HCT116 (cell line): Measurements from ENCODE around the gene TRRAP. TPM values are rescaled to one million over a fixed set of nuclear protein-coding genes. Genes with fewer than 3 reads are reported as not detected.

Source experiments
- ATAC-seq: fragments of 200-7000 bp; cut with Tn5 transposase; 2 replicates; pipeline ENCODE4 v1.9.1; 2020; ENCODE audit warnings: mild to moderate bottlenecking, moderate library complexity
- BruUV-seq: library from RNA; stranded (reverse); fragments of 400-500 nt; replicated peaks from 2 replicates; lab custom pipeline; 2021; lab: Mats Ljungman, UMichigan
- CTCF ChIA-PET: fragments of 300-600 bp; sonication (Branson Sonifier 250); formaldehyde crosslinking; loops from one replicate; lab custom pipeline; 2021; ENCODE audit warnings: antibody characterized with exemption; lab: Charles Lee
- POLR2A ChIA-PET: fragments of 300-600, 350-600 bp; sonication (Branson Sonifier 250); formaldehyde crosslinking; loops from one replicate; lab custom pipeline; 2021; ENCODE audit warnings: antibody characterized with exemption; lab: Charles Lee
- RAD21 ChIA-PET, 2 experiments: fragments of 300-600 bp; sonication (Branson Sonifier 250); formaldehyde crosslinking; loops; one replicate each; lab custom pipeline; 2023; ENCODE audit warnings: low total read pairs in 2 of 2; ENCODE audit not compliant: uncharacterized antibody in 2 of 2, unreplicated experiment in 2 of 2, low non-redundant PET in 1 of 2; lab: Charles Lee
- DNase-seq: peaks from one replicate; pipeline ENCODE4 v3.0.0-alpha.2; 2010; ENCODE audit warnings: low read depth, low spot score
- H2AFZ ChIP-seq: fragments of 200-600 bp; shearing (Covaris generic), sonication (generic); 2 replicates; pipeline ENCODE4 v1.6.1; 2017; ENCODE audit warnings: low read depth, mixed run types, mixed read lengths, antibody characterized with exemption, low read length; ENCODE audit not compliant: poor library complexity, severe bottlenecking
- H3K27ac ChIP-seq: 2 replicates; pipeline ENCODE4 v1.5.1; 2012; ENCODE audit warnings: low read depth, low read length
- H3K27me3 ChIP-seq: fragments of 200-600 bp; sonication (generic); 2 replicates; pipeline ENCODE4 v1.6.1; 2016; ENCODE audit warnings: mixed run types, low read length, mixed read lengths; ENCODE audit not compliant: insufficient read depth
- H3K36me3 ChIP-seq, 2 experiments: fragments of 200-500 bp in 1 of 2; fragments of 200-600 bp in 1 of 2; sonication (Bioruptor generic) in 1 of 2; sonication (generic) in 1 of 2; 2 replicates each; pipeline versions ENCODE4 v1.5.1 to v1.6.1; 2014 to 2016; ENCODE audit warnings: low read length in 2 of 2, inconsistent platforms in 1 of 2, mixed read lengths in 1 of 2, mixed run types in 1 of 2; ENCODE audit not compliant: insufficient read depth in 2 of 2, control insufficient read depth in 1 of 2
- H3K4me1 ChIP-seq, 2 experiments: fragments of 200-600 bp in 1 of 2; sonication (generic) in 1 of 2; 2 replicates each; pipeline versions ENCODE4 v1.5.1 to v1.6.1; 2012 to 2017; ENCODE audit warnings: low read length in 2 of 2, inconsistent platforms in 1 of 2, mild to moderate bottlenecking in 1 of 2, mixed read lengths in 1 of 2, mixed run types in 1 of 2, moderate library complexity in 1 of 2; ENCODE audit not compliant: insufficient read depth in 2 of 2, control insufficient read depth in 1 of 2
- H3K4me2 ChIP-seq: fragments of 200-600 bp; sonication (generic); 2 replicates; pipeline ENCODE4 v1.6.1; 2017; ENCODE audit warnings: mixed run types, low read length, mixed read lengths
- H3K4me3 ChIP-seq, 2 experiments: fragments of 200-600 bp in 1 of 2; sonication (generic) in 1 of 2; replicated peaks in 1 of 2; 2 replicates each; pipeline ENCODE4 v1.5.1; 2011 to 2016; ENCODE audit warnings: low read length in 2 of 2, control low read depth in 1 of 2, low read depth in 1 of 2, mild to moderate bottlenecking in 1 of 2, mixed read lengths in 1 of 2, mixed run types in 1 of 2
- H3K79me2 ChIP-seq: fragments of 200-600 bp; sonication (generic); 2 replicates; pipeline ENCODE4 v1.6.1; 2017; ENCODE audit warnings: mild to moderate bottlenecking, mixed run types, low read length, moderate library complexity, mixed read lengths; ENCODE audit not compliant: insufficient read depth
- H3K9ac ChIP-seq: fragments of 200-600 bp; sonication (generic); 2 replicates; pipeline ENCODE4 v1.6.1; 2016; ENCODE audit warnings: low read length, mixed read lengths
- H3K9me2 ChIP-seq: fragments of 200-600 bp; sonication (generic), shearing (Covaris generic); 2 replicates; pipeline ENCODE4 v1.6.1; 2017; ENCODE audit warnings: mixed run types, mild to moderate bottlenecking, moderate library complexity; ENCODE audit not compliant: insufficient read depth
- H3K9me3 ChIP-seq, 2 experiments: fragments of 200-500 bp in 1 of 2; fragments of 200-600 bp in 1 of 2; sonication (Bioruptor generic) in 1 of 2; sonication (generic) in 1 of 2; 2 replicates each; pipeline ENCODE4 v1.6.1; 2014 to 2017; ENCODE audit warnings: low read length in 2 of 2, mixed read lengths in 2 of 2, inconsistent platforms in 1 of 2, low read depth in 1 of 2, mild to moderate bottlenecking in 1 of 2, mixed run types in 1 of 2, moderate library complexity in 1 of 2; ENCODE audit not compliant: control insufficient read depth in 1 of 2, insufficient read depth in 1 of 2
- H4K20me1 ChIP-seq: fragments of 200-600 bp; sonication (generic), shearing (Covaris generic); 2 replicates; pipeline ENCODE4 v1.6.1; 2017; ENCODE audit warnings: mixed run types, mild to moderate bottlenecking, moderate library complexity; ENCODE audit not compliant: insufficient read depth
- CBX3 ChIP-seq: IDR thresholded peaks from 2 replicates; pipeline ENCODE4 v1.6.1; 2012; ENCODE audit warnings: low read depth
- CEBPB ChIP-seq: IDR thresholded peaks from 2 replicates; pipeline ENCODE4 v1.6.1; 2012; ENCODE audit warnings: low read depth
- EGR1 ChIP-seq: IDR thresholded peaks from 2 replicates; pipeline ENCODE4 v1.6.1; 2012; ENCODE audit warnings: low read depth
- ELF1 ChIP-seq: IDR thresholded peaks from 2 replicates; pipeline ENCODE4 v1.6.1; 2012; ENCODE audit warnings: low read depth, borderline replicate concordance
- EZH2phosphoT487 ChIP-seq: fragments of 200-600 bp; IDR thresholded peaks from 2 replicates; pipeline ENCODE4 v1.6.1; 2018; ENCODE audit warnings: antibody characterized with exemption, borderline replicate concordance
- FOSL1 ChIP-seq: IDR thresholded peaks from 2 replicates; pipeline ENCODE4 v1.6.1; 2012; ENCODE audit warnings: low read depth
- JUND ChIP-seq: IDR thresholded peaks from 2 replicates; pipeline ENCODE4 v1.6.1; 2012
- MAX ChIP-seq: IDR thresholded peaks from 2 replicates; pipeline ENCODE4 v1.6.1; 2012
- POLR2A ChIP-seq: IDR thresholded peaks from 2 replicates; pipeline ENCODE4 v1.7.0; 2011; ENCODE audit warnings: borderline replicate concordance; ENCODE audit not compliant: insufficient read depth, insufficient read length; ENCODE audit errors: extremely low read depth
- POLR2AphosphoS5 ChIP-seq: IDR thresholded peaks from 2 replicates; pipeline ENCODE4 v1.6.1; 2011; ENCODE audit warnings: mild to moderate bottlenecking, low read depth, low read length, moderate library complexity
- RAD21 ChIP-seq: IDR thresholded peaks from 2 replicates; pipeline ENCODE4 v1.6.1; 2012; ENCODE audit warnings: low read depth, mild to moderate bottlenecking
- REST ChIP-seq: IDR thresholded peaks from 2 replicates; pipeline ENCODE4 v1.6.1; 2012; ENCODE audit warnings: low read depth
- SIN3A ChIP-seq: IDR thresholded peaks from 2 replicates; pipeline ENCODE4 v1.6.1; 2012; ENCODE audit warnings: low read depth
- SP1 ChIP-seq: IDR thresholded peaks from 2 replicates; pipeline ENCODE4 v1.6.1; 2012; ENCODE audit warnings: low read depth
- SRF ChIP-seq: IDR thresholded peaks from 2 replicates; pipeline ENCODE4 v1.6.1; 2012; ENCODE audit warnings: low read depth
- TCF7L2 ChIP-seq: IDR thresholded peaks from 2 replicates; pipeline ENCODE4 v1.7.0; 2011; ENCODE audit warnings: borderline replicate concordance, inconsistent platforms; ENCODE audit not compliant: insufficient read depth, insufficient read length; ENCODE audit errors: extremely low read depth
- YY1 ChIP-seq: IDR thresholded peaks from 2 replicates; pipeline ENCODE4 v1.6.1; 2011; ENCODE audit warnings: low read length, low read depth, moderate library complexity, mild to moderate bottlenecking; ENCODE audit not compliant: insufficient replicate concordance; ENCODE audit errors: extremely low read depth
- ZFX ChIP-seq: fragments of 450-650 bp; IDR thresholded peaks from 2 replicates; pipeline ENCODE4 v1.6.1; 2017
- ZNF274 ChIP-seq: fragments of 200-500 bp; sonication (Bioruptor generic); IDR thresholded peaks from 2 replicates; pipeline ENCODE4 v1.6.1; 2014; ENCODE audit warnings: mild to moderate bottlenecking, low read depth, low read length, inconsistent platforms
- intact Hi-C: fragments of 100-400 bp; cut with micrococcal nuclease; formaldehyde crosslinking; loops from 2 replicates; pipeline ENCODE4 v1.10.0; 2022
- total RNA-seq: library from RNA; stranded (reverse); gene quantifications from one replicate; pipeline ENCODE4 v1.2.1, GENCODE V29; 2021; ENCODE audit not compliant: unreplicated experiment
- TF ChIP-seq, protein P1 (sequence below), 3 experiments: fragments of 200-600 bp in 1 of 3; sonication (generic) in 1 of 3; IDR thresholded peaks in 2 of 3; conservative IDR thresholded peaks in 1 of 3; 2 replicates each; pipeline ENCODE4 v1.5.1; 2012 to 2017; ENCODE audit warnings: low read depth in 2 of 3, low read length in 2 of 3, antibody characterized with exemption in 1 of 3, borderline replicate concordance in 1 of 3, control low read depth in 1 of 3, mild to moderate bottlenecking in 1 of 3, mixed read lengths in 1 of 3, mixed run types in 1 of 3, moderate library complexity in 1 of 3; ENCODE audit not compliant: insufficient read depth in 1 of 3

TRRAP gene
- total RNA-seq, 1 experiment from 2014 or later: 44.5 TPM

DNA sequence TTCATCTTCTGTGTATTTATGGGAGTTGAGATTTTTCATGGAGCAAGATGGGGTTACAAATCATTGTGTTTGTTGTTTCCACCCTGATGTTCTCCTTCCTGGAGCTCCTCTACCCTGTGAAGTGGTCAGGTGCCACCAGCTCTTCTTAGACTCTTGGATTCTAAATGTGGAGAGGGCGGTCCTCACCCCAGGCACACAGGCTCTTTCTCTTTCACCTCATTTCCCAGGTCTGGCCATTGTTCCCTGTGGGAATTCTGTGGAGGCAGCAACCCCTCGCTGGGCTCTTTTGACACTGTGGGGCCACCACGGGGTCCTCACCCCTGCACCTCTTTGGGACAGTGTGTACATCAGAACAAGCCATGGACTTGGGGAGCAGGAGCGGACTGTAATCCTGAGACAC is 95.9 kb downstream of the TRRAP start:
- TF ChIP-seq POLR2AphosphoS5: no peak
- TF ChIP-seq ZFX: no peak
- TF ChIP-seq SIN3A: no peak
- no peak for TF ChIP-seq SRF
- TF ChIP-seq CBX3: no peak
- no peak for TF ChIP-seq FOSL1
- TF ChIP-seq CEBPB: no peak
- TF ChIP-seq, protein P1, sequence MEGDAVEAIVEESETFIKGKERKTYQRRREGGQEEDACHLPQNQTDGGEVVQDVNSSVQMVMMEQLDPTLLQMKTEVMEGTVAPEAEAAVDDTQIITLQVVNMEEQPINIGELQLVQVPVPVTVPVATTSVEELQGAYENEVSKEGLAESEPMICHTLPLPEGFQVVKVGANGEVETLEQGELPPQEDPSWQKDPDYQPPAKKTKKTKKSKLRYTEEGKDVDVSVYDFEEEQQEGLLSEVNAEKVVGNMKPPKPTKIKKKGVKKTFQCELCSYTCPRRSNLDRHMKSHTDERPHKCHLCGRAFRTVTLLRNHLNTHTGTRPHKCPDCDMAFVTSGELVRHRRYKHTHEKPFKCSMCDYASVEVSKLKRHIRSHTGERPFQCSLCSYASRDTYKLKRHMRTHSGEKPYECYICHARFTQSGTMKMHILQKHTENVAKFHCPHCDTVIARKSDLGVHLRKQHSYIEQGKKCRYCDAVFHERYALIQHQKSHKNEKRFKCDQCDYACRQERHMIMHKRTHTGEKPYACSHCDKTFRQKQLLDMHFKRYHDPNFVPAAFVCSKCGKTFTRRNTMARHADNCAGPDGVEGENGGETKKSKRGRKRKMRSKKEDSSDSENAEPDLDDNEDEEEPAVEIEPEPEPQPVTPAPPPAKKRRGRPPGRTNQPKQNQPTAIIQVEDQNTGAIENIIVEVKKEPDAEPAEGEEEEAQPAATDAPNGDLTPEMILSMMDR (IDR thresholded peaks at IDR 0.05 in 2 of 3, conservative IDR thresholded peaks at IDR 0.05 in 1 of 3; ENCODE audit: borderline replicate concordance in 1 of 3, insufficient read depth in 1 of 3, low read depth in 2 of 3, low read length in 2 of 3): no peak
- TF ChIP-seq POLR2A: no peak
- TF ChIP-seq ELF1: no peak
- TF ChIP-seq JUND: no peak
- no peak for TF ChIP-seq RAD21
- TF ChIP-seq MAX: no peak
- TF ChIP-seq SP1: no peak
- no peak for TF ChIP-seq EGR1
- TF ChIP-seq ZNF274: no peak
- TF ChIP-seq EZH2phosphoT487: no peak
- TF ChIP-seq YY1: no peak
- no peak for TF ChIP-seq TCF7L2
- TF ChIP-seq REST: no peak
- TF ChIP-seq, all 23 proteins: peak for 0
- Histone ChIP-seq H3K4me3 (no peak overlapping the region), H2AFZ (no peak overlapping the region), H3K4me2 (no peak overlapping the region), H3K4me1 (no peaks in the 10 kb centered on the region), H3K9me3 (no peaks in the 10 kb centered on the region), H3K9me2 (no peaks in the 10 kb centered on the region), H3K27ac (no peak overlapping the region), H3K27me3 (no peaks in the 10 kb centered on the region), H3K79me2 (0 out of 2 replicates have a peak, but pooled peaks cover 3% of the 10 kb centered on the region), H3K9ac (no peak overlapping the region), H4K20me1 (no peaks in the 10 kb centered on the region), H3K36me3 (peaks cover 56 to 58% of the 10 kb centered on the region in 2 experiments)
- CTCF ChIA-PET: no interaction called here
- intact Hi-C loops: no loop called here
- BruUV-seq: no TSS peak
- DNase-seq (no peak), ATAC-seq (no peak)
- RAD21 ChIA-PET: no interaction called here
- POLR2A ChIA-PET: no interaction called here
